GM18861 (cell line): ENCODE results near the gene OR10A3.

Experiments used
- ATAC-seq: cut with Tn5 transposase; IDR thresholded peaks from one replicate; pipeline ENCODE4 v1.9.1; 2021; ENCODE audit not compliant: unreplicated experiment

The OR10A3 gene

GRCh38 chr11:7893796-7894195 is 47.7 kb downstream of the OR10A3 start:
- ATAC-seq = no peak

GRCh38 chr11:7892840-7893254 is 48.7 kb downstream of the OR10A3 start:
- ATAC-seq = peak; percentile 64

GRCh38 chr11:7892059-7892699 is 49.3 kb downstream of the OR10A3 start:
- peak; percentile 62 for ATAC-seq

GRCh38 chr11:7890417-7891172 is 50.9 kb downstream of the OR10A3 start:
- no peak for ATAC-seq

- no peak for ATAC-seq
Observed at GRCh38 chr11:7889985-7890384, 51.5 kb downstream of the OR10A3 start.
